HG02678 (cell line): ENCODE data around the gene LONP1.

Experiments
- ATAC-seq: cut with Tn5 transposase; IDR thresholded peaks from one replicate; pipeline ENCODE4 v1.9.1; 2021; ENCODE audit warnings: mild to moderate bottlenecking, moderate library complexity; ENCODE audit not compliant: unreplicated experiment

The LONP1 gene

DNA sequence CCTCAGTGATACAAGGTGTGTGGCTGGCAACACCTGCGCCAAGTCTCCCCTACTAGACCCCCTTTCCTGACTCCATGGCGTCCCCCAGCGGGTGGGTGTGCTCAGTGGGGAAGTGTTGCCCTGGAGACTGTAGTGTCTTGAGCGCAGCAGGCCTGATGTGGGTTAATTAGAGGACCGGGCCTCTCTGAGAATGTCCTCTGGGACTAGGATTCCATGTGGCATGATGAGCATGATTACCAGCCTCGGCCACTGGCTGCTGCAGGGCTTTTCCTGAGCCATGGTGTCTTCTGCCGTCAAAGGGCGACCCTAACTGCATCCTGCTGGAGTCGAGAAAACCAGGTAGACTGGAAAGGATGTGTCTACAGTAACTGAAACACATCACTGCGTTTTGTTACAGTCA, 67.7 kb downstream of the LONP1 start:
- no peak for ATAC-seq

DNA sequence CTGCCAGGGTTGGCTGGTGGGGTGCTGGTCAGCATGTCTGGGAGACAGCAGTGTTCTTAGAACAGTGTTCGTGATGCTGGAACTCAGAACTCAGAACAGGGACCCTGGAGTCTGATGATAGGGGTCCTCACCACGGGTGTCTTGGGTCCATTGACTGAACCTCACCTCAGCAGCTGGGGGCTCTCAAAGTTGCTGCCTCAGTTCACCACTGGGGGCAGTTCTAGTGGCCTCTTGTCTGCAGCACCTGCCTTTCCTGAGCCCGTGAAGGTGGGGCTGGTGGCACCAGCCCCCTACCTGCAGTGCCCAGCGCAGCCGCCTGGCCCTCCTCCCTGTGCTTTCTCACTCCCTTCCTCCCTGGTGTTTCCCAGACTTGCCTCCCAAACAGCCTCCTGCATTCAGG, 68.6 kb downstream of the LONP1 start:
- no peak for ATAC-seq

DNA sequence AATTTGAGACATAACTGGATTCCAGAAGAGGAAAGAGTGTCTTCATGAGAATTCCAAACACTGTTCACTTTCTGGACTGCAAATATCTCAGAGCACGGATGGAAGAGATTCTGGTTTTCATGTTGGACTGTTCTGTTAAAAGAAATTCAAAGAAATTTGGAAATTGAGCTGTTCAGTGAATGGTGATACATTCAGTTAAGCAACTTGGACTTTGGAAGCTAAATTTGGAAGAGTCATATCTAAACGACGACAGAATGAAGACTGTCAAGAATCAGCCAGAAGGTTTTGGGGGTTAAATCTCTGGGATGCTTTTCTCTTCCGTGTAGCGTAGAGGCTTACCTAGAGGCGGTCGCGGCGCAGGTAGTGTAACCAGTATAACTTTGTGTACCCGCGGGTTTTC, 71.5 kb downstream of the LONP1 start:
- ATAC-seq, result no peak

DNA sequence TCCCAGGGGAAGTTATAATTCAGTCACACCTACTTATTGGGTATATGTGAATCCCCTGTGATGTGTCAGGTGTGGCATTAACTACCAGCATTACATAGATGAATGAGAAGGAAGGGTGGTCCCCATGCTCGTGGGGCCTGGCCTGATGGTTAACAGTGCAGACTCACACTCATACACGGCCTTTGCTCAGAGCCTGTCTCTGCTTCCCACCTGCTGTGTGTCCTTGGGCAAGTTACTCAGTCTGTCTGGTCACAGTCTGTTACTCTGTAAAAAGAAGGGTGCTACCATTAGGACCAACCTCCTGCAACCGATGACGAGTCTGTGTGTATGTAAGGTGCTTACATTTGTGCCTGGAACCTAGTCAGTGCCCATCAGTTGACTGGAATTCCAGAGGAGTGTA, 73.2 kb downstream of the LONP1 start:
- ATAC-seq, result no peak

DNA sequence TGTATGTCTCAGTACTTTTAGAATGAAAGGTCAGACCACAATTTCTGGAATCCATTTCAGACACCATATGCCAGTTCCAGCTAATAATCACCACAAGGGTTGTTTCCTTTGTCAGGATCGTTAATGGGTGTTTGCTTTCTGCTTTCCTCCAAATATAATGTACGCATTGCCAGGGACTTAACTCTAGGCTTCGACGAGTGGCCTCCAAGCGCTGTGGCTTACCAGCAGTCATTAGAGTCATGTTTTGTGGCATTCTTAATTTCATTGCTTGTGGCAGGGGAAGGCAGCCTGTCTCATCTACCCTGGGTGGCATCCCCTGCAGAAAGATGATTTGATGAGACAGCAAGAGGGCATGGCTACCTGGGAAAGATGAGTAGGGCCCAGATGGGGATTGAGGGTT, 74.5 kb downstream of the LONP1 start:
- no peak for ATAC-seq

DNA sequence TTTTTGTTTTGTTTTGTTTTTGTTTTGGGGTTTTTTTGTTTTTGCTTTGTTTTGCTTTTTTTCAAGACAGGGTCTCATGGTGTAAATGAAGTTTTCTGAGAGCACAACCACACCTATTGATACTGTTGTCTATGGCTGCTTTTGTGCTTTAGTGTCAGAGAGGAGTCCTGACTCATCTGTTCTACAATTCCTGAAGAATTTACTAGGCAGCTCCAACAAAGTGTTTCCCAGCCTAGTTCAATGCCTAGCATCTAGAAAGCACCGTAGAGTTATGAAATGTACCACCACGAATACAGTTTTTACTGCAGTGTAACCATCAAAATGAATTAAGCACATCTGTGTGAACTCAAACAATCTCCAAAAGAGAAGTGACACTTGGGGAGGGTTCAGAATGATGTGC, 75.9 kb downstream of the LONP1 start:
- ATAC-seq, result no peak

DNA sequence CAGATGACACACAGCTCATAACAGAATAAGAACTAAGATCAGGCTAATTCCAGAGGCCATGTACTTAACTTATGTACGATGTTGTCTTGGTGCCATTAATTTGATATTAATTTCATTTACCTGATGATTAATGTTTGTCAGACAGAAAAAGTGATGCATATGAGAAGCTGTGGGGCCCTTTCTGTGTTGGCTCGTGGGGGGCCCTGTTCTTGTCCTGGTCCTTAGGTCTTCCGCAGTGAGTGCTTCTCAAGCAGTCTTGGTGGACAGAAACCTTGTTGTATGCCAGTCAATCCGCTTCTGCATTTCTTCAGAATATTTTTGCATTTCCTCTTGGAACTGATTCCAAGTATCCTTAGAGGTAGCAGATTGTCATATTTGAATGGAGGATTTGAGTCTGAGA, 76.9 kb downstream of the LONP1 start:
- ATAC-seq, result no peak

DNA sequence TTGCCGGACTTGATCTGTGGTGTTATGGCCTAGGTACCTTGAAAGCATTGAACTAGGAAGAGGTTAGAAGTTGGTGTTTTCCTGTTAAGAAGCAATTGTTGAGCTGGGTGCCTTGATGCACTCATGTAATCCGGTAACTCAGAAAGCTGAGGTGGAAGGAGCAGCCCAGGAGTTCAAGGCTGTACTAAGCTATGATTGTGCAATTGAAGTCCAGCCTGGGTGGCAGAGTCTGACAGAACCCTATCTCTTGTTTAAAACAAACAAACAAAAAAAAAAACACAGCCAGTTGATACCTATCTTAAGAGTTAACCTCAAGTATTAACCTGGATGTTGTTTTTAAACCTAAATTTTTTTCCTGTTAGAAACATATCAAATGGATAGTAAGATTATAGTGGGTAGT, 77.7 kb downstream of the LONP1 start:
- ATAC-seq, result no peak
